GM18870 (cell line): ENCODE measurements around the gene KPNA6.

Source experiments
- ATAC-seq: cut with Tn5 transposase; IDR thresholded peaks from one replicate; pipeline ENCODE4 v1.9.1; 2021; ENCODE audit warnings: moderate library complexity; ENCODE audit not compliant: unreplicated experiment

The KPNA6 gene

DNA sequence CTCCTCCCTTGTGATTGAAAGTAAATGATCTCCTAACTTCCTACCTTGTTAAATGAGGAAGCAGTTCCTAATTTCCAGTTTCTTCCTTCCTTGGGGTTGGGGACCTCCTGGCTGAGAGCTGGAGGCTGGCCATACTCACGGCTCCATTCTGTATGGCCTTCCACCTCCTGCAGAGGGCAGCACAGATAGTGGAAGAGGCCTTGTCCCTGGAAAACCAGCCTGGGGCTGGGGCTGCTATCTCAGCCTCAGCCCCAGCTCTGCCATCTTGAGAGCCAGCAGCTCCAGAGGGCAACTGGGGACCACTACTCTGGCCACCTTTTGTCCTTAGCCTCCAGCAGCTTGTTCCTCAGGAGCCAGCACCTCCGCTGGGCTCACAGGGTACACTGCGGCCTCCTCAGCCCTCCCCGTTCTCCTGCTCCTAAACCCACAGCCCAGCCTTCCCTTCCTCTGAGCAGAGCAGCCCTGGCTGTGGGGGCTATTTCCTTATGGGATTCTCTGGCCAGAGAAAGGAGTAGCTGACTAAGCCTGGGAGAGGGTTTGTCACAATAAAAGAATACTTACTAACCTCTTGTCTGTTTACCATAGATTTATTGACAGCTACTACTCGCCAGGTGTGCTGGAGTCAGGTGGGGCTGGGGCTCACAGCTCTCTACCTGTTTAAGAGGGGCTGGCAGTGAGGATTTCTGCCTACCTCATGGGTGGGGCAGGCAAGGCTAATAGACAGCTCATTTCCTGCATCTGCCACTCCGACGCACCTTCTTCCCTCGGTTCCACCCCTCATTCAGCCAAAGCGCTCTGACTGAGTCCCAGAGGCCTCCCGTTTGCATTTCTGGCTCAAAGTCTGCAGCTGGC is 108.0 kb downstream of the KPNA6 start:
- ATAC-seq: no peak

DNA sequence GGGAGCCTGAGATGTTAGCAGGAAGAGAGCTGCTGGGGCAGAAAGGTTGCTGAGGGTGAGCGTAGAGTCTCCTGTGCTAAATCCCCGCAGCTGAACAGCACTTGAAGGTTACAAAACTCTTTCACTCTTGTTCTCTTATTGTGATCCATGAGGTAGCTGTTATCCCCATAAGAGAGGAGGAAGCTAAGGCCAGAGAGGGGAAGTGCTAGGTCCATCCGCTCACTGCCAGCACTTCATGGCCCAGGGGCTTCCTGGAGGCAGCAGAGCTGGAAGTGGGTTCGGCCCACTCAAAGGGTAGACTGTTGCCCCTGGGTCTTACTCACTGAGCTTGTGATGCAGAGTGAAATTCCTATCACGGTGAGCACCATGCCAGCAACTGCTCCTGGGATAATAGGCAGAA is 108.7 kb downstream of the KPNA6 start:
- ATAC-seq: no peak

DNA sequence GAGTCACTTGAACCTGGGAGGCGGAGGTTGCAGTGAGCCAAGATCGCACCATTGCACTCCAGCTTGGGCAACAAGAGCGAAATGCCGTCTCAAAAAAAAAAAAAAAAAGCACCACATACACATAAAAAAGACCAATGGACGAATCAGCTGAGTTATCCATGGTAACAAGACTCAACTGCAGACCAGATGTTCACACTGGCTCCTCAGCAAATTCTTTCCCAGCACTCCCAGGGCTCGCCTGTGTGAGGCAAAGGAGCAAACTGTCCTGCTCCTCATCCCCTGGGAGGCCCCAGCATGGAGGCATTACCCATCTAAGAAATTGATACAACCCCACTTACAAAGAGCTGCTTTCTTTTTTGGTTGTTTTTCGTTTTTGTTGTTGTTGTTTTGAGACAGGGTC is 111.2 kb downstream of the KPNA6 start:
- ATAC-seq: no peak

DNA sequence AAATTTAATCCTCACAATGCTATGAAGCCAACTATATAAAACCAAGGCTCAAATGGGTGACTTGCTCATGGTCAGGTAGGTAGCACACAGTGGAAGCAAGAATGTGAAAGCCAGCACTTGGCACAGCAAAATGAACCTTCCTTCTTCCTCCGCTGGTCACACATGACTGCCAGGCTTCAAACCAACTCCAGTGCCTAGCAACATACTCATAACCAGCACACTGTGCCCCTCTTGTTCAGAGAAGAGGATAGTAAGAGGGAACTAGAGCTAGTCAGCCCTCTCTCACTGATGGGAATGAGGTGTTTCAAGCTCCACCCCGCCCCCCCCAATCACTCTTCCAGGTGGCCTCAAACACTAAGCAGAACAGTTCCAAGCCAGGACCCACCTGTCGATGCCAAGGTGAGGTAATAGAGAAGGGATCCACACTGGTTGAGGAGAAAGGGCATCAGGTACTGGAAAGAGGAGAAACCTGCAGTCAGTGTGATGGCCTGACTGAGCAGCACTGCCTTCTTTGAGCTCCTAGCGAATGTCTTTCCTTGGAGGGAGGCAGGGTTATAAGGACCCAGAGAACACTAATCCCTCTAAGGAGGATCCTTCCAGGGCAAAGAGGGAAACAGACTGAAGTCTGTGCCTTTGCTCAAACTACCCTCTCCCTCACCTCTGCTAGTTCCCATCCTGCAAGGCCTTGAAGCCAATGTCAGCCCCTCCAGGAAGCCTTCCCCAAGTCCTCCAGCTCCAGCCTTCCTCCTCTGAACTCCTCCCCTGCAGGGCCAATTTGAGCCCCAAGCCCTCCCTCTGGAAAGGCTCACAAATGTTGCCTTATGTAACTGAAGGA is 113.1 kb downstream of the KPNA6 start:
- no peak for ATAC-seq

DNA sequence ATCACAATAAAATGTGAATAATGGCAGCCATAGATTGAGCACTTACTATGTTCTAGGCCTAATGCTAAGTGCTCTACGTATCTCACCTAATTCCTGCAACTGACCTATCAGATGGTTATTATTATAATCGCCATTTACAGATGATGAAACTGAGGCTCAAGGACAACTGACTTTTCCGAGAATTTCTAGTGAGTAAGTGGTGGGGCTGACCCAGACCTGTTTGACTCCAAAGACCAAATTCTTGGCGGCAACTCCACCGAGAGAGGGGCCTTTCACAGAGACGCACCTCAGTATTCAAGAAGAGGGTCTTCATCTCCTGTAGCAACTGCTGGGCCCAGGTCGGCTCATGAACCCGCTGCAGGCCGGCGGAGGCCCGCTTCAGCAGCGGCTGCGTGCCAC is 113.7 kb downstream of the KPNA6 start:
- ATAC-seq: no peak

DNA sequence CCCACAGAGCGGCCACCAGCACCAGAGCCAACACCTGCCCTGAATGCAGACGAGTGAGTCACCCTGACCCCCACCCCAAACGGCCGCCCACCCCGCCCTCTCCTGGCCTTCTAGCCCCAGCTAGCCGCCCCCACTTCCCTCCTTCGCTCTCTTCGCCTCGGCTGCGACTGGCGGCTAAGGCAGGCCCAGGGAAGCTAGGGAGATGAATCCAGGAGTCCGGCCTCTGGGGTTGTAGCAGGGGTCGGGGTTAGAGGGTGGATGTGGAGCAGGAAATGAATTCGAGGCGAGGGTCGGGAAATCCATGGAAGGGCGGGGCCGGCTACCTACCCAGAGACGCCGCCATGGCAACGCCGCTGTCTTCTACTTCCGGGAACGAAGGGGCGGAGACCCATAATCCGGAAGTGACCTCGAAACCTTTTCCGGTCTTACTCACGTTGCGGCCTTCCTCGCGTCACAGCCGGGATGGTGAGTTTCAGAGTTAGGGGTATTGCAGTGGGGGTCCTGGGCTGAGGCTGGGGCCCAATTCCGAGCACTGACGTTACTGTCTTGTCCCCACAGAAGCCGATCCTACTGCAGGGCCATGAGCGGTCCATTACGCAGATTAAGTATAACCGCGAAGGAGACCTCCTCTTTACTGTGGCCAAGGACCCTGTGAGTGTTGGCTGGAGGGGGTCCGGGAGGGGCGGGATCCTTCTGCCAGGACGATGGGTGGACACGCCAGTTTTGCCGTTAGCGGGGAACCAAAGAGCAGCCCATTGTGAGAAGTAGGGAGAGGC is 114.3 kb downstream of the KPNA6 start, which contains the start of the genes EIF3I and TMEM234:
TSS of gene EIF3I (plus strand) at position 428 of the 776 bp plus-strand sequence. CDS start at position 463, 35 bp downstream.
TSS of gene TMEM234 (minus strand) at position 374 of the 776 bp plus-strand sequence. CDS start at position 343, 31 bp downstream.
- peak; percentile 83 for ATAC-seq

DNA sequence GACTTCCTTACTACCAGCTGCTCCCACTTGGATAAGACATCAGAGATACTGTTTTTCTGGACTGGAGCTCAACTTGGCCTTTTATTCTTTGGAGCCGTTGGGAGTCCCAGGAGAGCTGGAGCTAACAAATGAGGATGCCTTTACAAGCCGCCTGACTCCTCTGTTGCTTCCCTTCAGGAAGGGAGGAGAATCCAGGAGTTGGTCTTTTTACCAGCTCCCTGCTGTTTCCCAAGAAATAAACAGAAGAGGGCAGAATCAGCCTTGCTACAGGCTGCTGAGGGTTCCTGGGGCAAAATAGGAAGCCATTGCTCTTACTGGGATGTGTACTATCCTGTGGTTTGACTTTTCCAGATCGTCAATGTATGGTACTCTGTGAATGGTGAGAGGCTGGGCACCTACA is 115.8 kb downstream of the KPNA6 start:
- ATAC-seq: no peak

DNA sequence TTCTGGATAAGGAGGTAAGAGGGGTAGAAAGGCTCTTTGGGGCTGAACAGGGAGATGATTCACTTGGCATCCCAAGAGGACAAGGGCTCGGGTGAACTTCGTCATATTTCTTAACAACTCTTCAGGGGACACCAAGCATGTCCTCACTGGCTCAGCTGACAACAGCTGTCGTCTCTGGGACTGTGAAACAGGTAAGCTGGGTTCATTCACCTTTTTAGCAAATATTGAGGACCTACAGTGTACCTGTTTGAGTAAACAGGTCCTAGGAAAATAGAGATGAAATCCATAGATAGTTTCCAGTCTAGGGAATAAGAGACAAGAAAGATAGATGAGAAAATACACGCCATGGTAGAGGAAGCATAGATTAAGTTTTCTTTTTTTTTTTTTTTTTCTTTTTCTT is 116.4 kb downstream of the KPNA6 start:
- no peak for ATAC-seq
